Keratinocyte (primary cell): Measurements from ENCODE around the gene ACRBP.
A peak's percentile ranks its signal among the peaks of the same experiment; 100 is the strongest.

Source experiments
- EZH2 ChIP-seq: IDR thresholded peaks from one replicate; pipeline ENCODE4 v1.6.1; 2012; ENCODE audit warnings: inconsistent platforms, mild to moderate bottlenecking, low read length, moderate library complexity
- TF ChIP-seq, protein P1 (sequence below), 3 experiments: IDR thresholded peaks in 1 of 3; conservative IDR thresholded peaks in 1 of 3; optimal IDR thresholded peaks in 1 of 3; 2 replicates in 2 of 3; 3 replicates in 1 of 3; pipeline versions ENCODE3 to v1.5.1; 2011; ENCODE audit warnings: low read length in 3 of 3, mild to moderate bottlenecking in 3 of 3, moderate library complexity in 2 of 3, control low read depth in 1 of 3, inconsistent platforms in 1 of 3; ENCODE audit not compliant: insufficient read depth in 2 of 3; ENCODE audit errors: extremely low read depth in 1 of 3

GRCh38 chr12:6688999-6689882 lies 42.0 kb upstream of the ACRBP start, which contains the start of gene ZNF384:
- TF ChIP-seq, protein P1, sequence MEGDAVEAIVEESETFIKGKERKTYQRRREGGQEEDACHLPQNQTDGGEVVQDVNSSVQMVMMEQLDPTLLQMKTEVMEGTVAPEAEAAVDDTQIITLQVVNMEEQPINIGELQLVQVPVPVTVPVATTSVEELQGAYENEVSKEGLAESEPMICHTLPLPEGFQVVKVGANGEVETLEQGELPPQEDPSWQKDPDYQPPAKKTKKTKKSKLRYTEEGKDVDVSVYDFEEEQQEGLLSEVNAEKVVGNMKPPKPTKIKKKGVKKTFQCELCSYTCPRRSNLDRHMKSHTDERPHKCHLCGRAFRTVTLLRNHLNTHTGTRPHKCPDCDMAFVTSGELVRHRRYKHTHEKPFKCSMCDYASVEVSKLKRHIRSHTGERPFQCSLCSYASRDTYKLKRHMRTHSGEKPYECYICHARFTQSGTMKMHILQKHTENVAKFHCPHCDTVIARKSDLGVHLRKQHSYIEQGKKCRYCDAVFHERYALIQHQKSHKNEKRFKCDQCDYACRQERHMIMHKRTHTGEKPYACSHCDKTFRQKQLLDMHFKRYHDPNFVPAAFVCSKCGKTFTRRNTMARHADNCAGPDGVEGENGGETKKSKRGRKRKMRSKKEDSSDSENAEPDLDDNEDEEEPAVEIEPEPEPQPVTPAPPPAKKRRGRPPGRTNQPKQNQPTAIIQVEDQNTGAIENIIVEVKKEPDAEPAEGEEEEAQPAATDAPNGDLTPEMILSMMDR (optimal IDR thresholded peaks at IDR 0.05 in 1 of 3, IDR thresholded peaks at IDR 0.05 in 1 of 3, conservative IDR thresholded peaks at IDR 0.05 in 1 of 3; ENCODE audit: extremely low read depth in 1 of 3, insufficient read depth in 2 of 3, low read length in 3 of 3): peak in 1 of 3 experiments; percentile 3
- no peak for TF ChIP-seq EZH2
